ENCODE data around the gene RAD51B.

RAD51B gene

GRCh38 chr14:68676511-68676943, 856.9 kb downstream of the RAD51B start:
- no peak for TF ChIP-seq CTCF (IDR thresholded peaks at IDR 0.05; ENCODE audit: extremely low read depth, missing control alignments)
- DNase-seq (ENCODE audit: low spot score), result no peak

GRCh38 chr14:68677476-68677875, 857.9 kb downstream of the RAD51B start:
- no peak for TF ChIP-seq CTCF (IDR thresholded peaks at IDR 0.05; ENCODE audit: extremely low read depth, missing control alignments)
- DNase-seq (ENCODE audit: low spot score), result no peak

- no peak for TF ChIP-seq CTCF (IDR thresholded peaks at IDR 0.05; ENCODE audit: extremely low read depth, missing control alignments)
- DNase-seq (ENCODE audit: low spot score), result no peak
These were observed 858.3 kb downstream of the RAD51B start for GRCh38 chr14:68677901-68678300.

- no peak for TF ChIP-seq CTCF (IDR thresholded peaks at IDR 0.05; ENCODE audit: extremely low read depth, missing control alignments)
- no peak for DNase-seq (ENCODE audit: low spot score)
These were observed 858.9 kb downstream of the RAD51B start for GRCh38 chr14:68678471-68678870.

- no peak for DNase-seq (ENCODE audit: low spot score)
- no peak for TF ChIP-seq CTCF (IDR thresholded peaks at IDR 0.05; ENCODE audit: extremely low read depth, missing control alignments)
These were observed 859.7 kb downstream of the RAD51B start for GRCh38 chr14:68679301-68679700.

- DNase-seq (ENCODE audit: low spot score), result no peak
- TF ChIP-seq CTCF (IDR thresholded peaks at IDR 0.05; ENCODE audit: extremely low read depth, missing control alignments), result no peak
These were observed 860.3 kb downstream of the RAD51B start for GRCh38 chr14:68679746-68680467.

GRCh38 chr14:68680541-68681051, 861.0 kb downstream of the RAD51B start:
- TF ChIP-seq CTCF (IDR thresholded peaks at IDR 0.05; ENCODE audit: extremely low read depth, missing control alignments), result no peak
- DNase-seq (ENCODE audit: low spot score), result no peak

Measured in GM20000 (cell line).